ENCODE results near the gene AMER3.
"Not testable (repeated sequence)": the region's sequence is repeated elsewhere in the genome, so short reads cannot be mapped to it uniquely, and the experiment has no call there.

Gene AMER3, protein sequence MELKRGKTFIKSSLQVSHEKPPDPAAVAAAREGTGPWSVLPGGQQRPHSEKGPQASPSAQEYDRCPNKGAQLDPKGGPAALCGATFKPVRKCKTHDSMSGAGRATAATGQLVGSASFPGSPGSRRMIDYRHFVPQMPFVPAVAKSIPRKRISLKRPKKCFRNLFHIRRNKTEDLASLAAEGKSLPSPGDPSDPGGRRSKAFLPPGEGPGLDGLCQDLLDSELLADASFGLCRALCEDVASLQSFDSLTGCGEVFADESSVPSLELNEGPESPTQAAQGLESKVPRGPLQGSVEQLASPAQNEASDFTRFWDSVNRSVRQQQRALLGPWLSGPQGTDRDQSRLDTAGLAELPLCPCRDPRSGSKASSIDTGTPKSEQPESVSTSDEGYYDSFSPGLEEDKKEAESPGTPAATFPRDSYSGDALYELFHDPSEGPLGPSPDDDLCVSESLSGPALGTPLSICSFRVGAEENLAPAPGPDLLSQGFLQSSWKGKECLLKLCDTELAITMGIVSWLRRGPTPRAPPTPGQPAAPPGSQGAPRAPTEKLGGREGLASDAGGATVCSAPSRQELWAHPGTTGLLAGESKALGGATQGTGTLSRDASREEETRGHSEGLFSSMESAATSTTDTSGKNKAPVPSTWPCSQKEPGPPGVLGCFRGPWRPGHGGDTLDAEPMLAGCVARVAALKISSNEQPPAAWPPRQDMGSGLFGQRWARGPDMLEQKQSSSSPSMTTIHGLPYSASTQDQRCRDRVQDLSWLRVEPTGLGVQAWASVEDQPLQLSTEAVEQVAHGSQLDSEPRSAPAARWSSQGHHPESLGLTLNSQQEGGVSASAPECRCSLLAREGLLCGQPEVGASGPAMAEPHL

DNA sequence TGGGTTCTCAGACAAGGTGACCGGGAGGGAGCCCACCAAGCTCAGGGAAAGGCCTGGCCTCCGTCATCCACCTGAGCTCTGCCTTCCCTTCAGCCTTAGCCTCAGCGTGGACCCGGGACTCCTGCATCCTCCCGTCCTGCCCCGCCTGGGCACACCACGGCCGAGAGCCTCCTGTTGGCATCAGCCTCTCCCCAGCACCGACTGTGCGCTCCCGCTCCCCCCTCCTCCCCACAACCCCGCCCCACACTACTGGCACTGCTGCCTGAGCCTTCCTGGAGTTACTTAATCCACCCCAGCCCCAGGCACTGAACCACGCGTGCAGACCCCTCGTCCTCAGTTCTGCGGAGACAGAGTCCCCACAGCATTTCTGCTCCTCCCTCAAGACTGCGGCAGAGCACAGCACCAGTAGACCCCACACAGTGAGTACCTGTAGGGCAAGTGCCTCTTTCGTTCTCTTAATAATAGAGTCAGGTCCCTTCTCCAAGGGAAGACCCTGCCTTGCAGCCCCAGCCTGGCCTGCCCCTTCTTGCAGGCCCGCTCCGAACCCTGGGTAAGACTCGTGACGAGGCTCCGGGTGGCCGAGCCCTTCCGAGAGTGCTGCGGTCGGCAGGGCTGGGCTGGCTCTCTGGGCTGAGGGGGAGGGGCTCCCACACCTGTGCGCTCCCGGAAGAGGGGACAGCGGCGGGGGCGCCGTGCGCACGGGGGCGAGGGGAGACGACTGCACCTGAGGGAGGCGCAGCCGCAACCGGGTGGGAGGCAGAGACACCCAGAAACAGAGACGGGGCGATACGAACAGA lies at the start of gene AMER3:
TSS of gene AMER3 (plus strand) at position 285 of the 797 bp plus-strand sequence. CDS start 6,533 bp downstream, outside the sequence.
- H3K9ac ChIP-seq (ENCODE audit: low read length) = no peak within 1 kb of the TSS
- H3K9me2 ChIP-seq (replicated peaks; ENCODE audit: insufficient read depth, low read length) = no peaks in the 10 kb centered on the region
- H3K9me3 ChIP-seq (replicated peaks; ENCODE audit: insufficient read depth, low read length) = no peaks in the 10 kb centered on the region
- no peaks in the 10 kb centered on the region for H3K36me3 ChIP-seq (replicated peaks; ENCODE audit: insufficient read depth, low read length)
- TF ChIP-seq, protein P1, sequence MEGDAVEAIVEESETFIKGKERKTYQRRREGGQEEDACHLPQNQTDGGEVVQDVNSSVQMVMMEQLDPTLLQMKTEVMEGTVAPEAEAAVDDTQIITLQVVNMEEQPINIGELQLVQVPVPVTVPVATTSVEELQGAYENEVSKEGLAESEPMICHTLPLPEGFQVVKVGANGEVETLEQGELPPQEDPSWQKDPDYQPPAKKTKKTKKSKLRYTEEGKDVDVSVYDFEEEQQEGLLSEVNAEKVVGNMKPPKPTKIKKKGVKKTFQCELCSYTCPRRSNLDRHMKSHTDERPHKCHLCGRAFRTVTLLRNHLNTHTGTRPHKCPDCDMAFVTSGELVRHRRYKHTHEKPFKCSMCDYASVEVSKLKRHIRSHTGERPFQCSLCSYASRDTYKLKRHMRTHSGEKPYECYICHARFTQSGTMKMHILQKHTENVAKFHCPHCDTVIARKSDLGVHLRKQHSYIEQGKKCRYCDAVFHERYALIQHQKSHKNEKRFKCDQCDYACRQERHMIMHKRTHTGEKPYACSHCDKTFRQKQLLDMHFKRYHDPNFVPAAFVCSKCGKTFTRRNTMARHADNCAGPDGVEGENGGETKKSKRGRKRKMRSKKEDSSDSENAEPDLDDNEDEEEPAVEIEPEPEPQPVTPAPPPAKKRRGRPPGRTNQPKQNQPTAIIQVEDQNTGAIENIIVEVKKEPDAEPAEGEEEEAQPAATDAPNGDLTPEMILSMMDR (IDR thresholded peaks at IDR 0.05; ENCODE audit: low read length) = no peak
- TF ChIP-seq EZH2 (optimal IDR thresholded peaks at IDR 0.05; ENCODE audit: low read depth, low read length) (no peak), EZH2phosphoT487 (IDR thresholded peaks at IDR 0.05; ENCODE audit: low read length) (no peak)
- H3K27ac ChIP-seq (ENCODE audit: low read length) = no peak within 1 kb of the TSS
- no peaks in the 10 kb centered on the region for H3K4me1 ChIP-seq (ENCODE audit: low read length)
- H3K27me3 ChIP-seq (replicated peaks; ENCODE audit: insufficient read depth, low read length) = no peaks in the 10 kb centered on the region
- H3K4me3 ChIP-seq (ENCODE audit: low read length) = peak within 1 kb of the TSS; percentile 51; the same call in 1 of the 2 replicates
- H2AFZ ChIP-seq (ENCODE audit: low read length) = no peak within 1 kb of the TSS
- peak within 1 kb of the TSS; percentile 37; the same call in 1 of the 2 replicates for H3K4me2 ChIP-seq (ENCODE audit: low read depth, low read length)
- no peaks in the 10 kb centered on the region for H3F3A ChIP-seq (ENCODE audit: insufficient read depth, low read length)
- DNase-seq = peak; percentile 23
- no peaks in the 10 kb centered on the region for H4K20me1 ChIP-seq (ENCODE audit: insufficient read depth, low read length)
- no peaks in the 10 kb centered on the region for H3K79me2 ChIP-seq (ENCODE audit: low read length)

DNA sequence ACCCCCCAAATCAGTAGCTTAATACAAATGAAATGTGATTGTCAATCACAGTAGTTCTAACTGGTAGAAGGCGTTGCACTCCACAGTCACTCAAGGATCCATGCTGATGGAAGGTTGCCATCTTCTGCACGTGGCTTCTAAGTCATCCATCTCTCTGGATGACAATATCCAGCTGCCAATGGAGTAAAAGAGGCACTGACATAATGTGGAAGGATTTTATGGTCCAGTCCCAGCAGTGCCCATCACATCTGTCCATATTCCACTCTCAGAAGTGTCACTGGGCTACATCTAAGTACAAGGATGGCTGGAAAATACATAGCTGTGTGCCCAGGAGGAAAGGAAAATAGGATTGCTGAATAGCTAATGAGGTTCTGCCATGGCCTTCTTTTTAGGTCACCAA lies 40.5 kb upstream of the AMER3 start:
- H3K27me3 ChIP-seq (replicated peaks; ENCODE audit: insufficient read depth, low read length); H4K20me1 ChIP-seq (ENCODE audit: insufficient read depth, low read length); H3K4me1 ChIP-seq (ENCODE audit: low read length); H3F3A ChIP-seq (ENCODE audit: insufficient read depth, low read length); H3K9ac ChIP-seq (ENCODE audit: low read length); H3K4me3 ChIP-seq (ENCODE audit: low read length); H3K79me2 ChIP-seq (ENCODE audit: low read length); H3K4me2 ChIP-seq (ENCODE audit: low read depth, low read length); H3K9me3 ChIP-seq (replicated peaks; ENCODE audit: insufficient read depth, low read length); H3K27ac ChIP-seq (ENCODE audit: low read length); H3K36me3 ChIP-seq (replicated peaks; ENCODE audit: insufficient read depth, low read length); DNase-seq; H3K9me2 ChIP-seq (replicated peaks; ENCODE audit: insufficient read depth, low read length); H2AFZ ChIP-seq (ENCODE audit: low read length): not testable (repeated sequence)

DNA sequence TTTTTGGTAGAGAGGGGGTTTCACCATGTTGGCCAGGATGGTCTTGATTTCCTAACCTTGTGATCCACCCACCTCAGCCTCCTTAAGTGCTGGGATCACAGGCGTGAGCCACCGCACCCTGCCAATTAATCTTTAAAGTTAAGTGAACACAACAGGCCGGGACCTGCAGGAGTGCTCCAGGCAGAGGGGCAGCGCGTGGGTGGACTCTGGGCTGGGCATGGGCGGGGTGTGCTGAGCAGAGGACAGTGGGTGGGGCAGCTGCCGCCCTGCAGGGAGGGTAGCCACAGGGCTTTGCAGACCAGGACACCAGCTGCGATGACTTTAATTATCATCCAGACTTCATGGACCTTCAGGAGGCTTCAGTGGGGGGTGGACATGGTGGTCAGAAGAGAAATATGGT lies 35.3 kb upstream of the AMER3 start:
- H3F3A ChIP-seq (ENCODE audit: insufficient read depth, low read length) = no peaks in the 10 kb centered on the region
- H3K4me3 ChIP-seq (ENCODE audit: low read length) = no peak overlapping the region
- no peaks in the 10 kb centered on the region for H3K9me3 ChIP-seq (replicated peaks; ENCODE audit: insufficient read depth, low read length)
- no peak overlapping the region for H2AFZ ChIP-seq (ENCODE audit: low read length)
- no peaks in the 10 kb centered on the region for H3K9me2 ChIP-seq (replicated peaks; ENCODE audit: insufficient read depth, low read length)
- H3K4me2 ChIP-seq (ENCODE audit: low read depth, low read length) = no peak overlapping the region
- H3K9ac ChIP-seq (ENCODE audit: low read length) = no peak overlapping the region
- H3K79me2 ChIP-seq (ENCODE audit: low read length) = no peaks in the 10 kb centered on the region
- no peak for TF ChIP-seq EZH2phosphoT487 (IDR thresholded peaks at IDR 0.05; ENCODE audit: low read length)
- TF ChIP-seq, protein P1 (IDR thresholded peaks at IDR 0.05; ENCODE audit: low read length) = no peak
- TF ChIP-seq EZH2 (optimal IDR thresholded peaks at IDR 0.05; ENCODE audit: low read depth, low read length) = no peak
- no peak for DNase-seq
- H3K27ac ChIP-seq (ENCODE audit: low read length) = no peak overlapping the region
- H3K4me1 ChIP-seq (ENCODE audit: low read length) = no peaks in the 10 kb centered on the region
- H3K36me3 ChIP-seq (replicated peaks; ENCODE audit: insufficient read depth, low read length) = no peaks in the 10 kb centered on the region
- no peaks in the 10 kb centered on the region for H3K27me3 ChIP-seq (replicated peaks; ENCODE audit: insufficient read depth, low read length)
- H4K20me1 ChIP-seq (ENCODE audit: insufficient read depth, low read length) = no peaks in the 10 kb centered on the region
